MM.1S (cell line): ENCODE results near the gene CDH16.

Experiments
- CTCF ChIP-seq: fragments of 300-600 bp; sonication (generic); IDR thresholded peaks from 2 replicates; pipeline ENCODE4 v1.5.1; 2016; ENCODE audit warnings: antibody characterized with exemption, low read length, mixed read lengths
- EZH2 ChIP-seq: fragments of 300-600 bp; sonication (generic); optimal IDR thresholded peaks from 2 replicates; pipeline ENCODE3; 2017; ENCODE audit warnings: low read depth, mild to moderate bottlenecking, antibody characterized with exemption, low read length, mixed read lengths
- EZH2phosphoT487 ChIP-seq: fragments of 300-600 bp; sonication (generic); IDR thresholded peaks from 2 replicates; pipeline ENCODE4 v1.6.1; 2018; ENCODE audit warnings: antibody characterized with exemption, low read length

- TF ChIP-seq CTCF (no peak), EZH2phosphoT487 (no peak), EZH2 (no peak)
These were observed 31.8 kb downstream of the CDH16 start for GRCh38 chr16:66886914-66887313.
